HPDE6-E6E7 (cell line): ENCODE results near the gene CNOT8.

Experiments used
- DNase-seq: peaks from one replicate; pipeline ENCODE4 v3.0.0; 2011; ENCODE audit warnings: missing footprints; ENCODE audit errors: extremely low spot score

CNOT8 gene

DNA sequence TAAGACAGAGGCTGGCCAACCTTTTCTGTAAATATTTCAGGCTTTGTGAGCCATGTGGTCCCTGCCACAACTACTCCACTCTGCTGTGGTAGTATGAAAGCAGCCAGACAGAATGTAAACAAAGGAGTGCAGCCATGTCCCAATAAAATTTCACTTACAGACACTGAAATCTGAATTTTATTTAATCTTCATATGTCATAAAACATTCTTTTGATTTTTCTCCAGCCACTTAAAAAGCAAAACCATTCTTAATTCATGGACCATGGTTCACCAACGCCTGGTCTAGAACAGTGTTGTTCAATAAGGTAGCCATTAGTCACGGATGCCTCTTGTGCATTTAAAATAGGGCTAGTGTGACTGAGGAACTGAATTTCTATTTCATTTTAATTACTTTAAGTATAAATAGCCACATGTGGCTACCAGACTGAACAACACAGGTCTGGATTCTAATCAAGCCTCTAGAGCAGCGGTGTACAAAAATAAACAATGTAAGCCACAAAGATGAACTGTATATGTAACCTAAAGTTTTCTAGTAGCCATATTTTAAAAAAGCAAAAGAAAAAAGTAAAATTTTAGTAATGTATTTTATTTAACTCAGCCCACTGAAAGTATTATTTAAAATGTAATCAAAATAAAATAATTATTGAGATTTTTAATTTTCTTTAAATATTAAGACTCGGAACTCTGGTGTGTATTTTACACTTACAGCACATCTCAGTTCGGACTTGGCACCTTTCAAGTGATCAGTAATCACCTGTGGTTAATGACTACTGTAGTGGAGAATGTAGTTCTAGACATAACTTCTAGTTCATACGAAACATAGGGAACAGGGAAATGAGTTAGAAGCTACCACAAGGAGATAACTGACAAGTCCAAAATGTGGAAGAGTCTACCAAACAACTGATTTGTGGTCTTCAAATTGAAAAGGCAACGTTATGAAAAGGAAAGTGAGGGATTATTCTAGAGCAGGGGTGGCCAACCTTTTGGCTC is 65.3 kb downstream of the CNOT8 start:
- DNase-seq: no peak
